DND-41 (cell line): ENCODE results near the gene FLOT1.

Experiments used
- ATAC-seq: fragments of 200-7000 bp; cut with Tn5 transposase; 3 replicates; pipeline ENCODE4 v1.9.1; 2021; ENCODE audit warnings: low read depth; ENCODE audit not compliant: insufficient read depth
- DNase-seq: peaks from one replicate; pipeline ENCODE4 v3.0.0-alpha.2; 2020
- H2AFZ ChIP-seq: 2 replicates; pipeline ENCODE4 v1.6.0; 2012; ENCODE audit warnings: low read depth, low read length
- H3K27ac ChIP-seq: 2 replicates; pipeline ENCODE4 v1.5.1; 2012; ENCODE audit warnings: low read length, inconsistent platforms
- H3K27me3 ChIP-seq: fragments of 200-600 bp; sonication (generic); 2 replicates; pipeline ENCODE4 v1.6.0; 2012; ENCODE audit warnings: low read length, mild to moderate bottlenecking, inconsistent platforms; ENCODE audit not compliant: insufficient read depth, poor library complexity
- H3K36me3 ChIP-seq: 2 replicates; pipeline ENCODE4 v1.5.1; 2012; ENCODE audit warnings: low read length, inconsistent platforms; ENCODE audit not compliant: insufficient read depth
- H3K4me1 ChIP-seq: 2 replicates; pipeline ENCODE4 v1.5.1; 2012; ENCODE audit warnings: mild to moderate bottlenecking, low read length; ENCODE audit not compliant: insufficient read depth
- H3K4me2 ChIP-seq: 2 replicates; pipeline ENCODE4 v1.6.0; 2012; ENCODE audit warnings: mild to moderate bottlenecking, moderate library complexity, low read length, inconsistent platforms; ENCODE audit not compliant: insufficient read depth
- H3K4me3 ChIP-seq, 2 experiments: fragments of 200-600 bp in 1 of 2; shearing (Covaris generic) in 1 of 2; 2 replicates each; pipeline ENCODE4 v1.5.1; 2012 to 2016; ENCODE audit warnings: inconsistent platforms in 2 of 2, low read length in 2 of 2, mild to moderate bottlenecking in 2 of 2, low read depth in 1 of 2, moderate library complexity in 1 of 2
- H3K79me2 ChIP-seq: 2 replicates; pipeline ENCODE4 v1.6.0; 2012; ENCODE audit warnings: low read length, inconsistent platforms; ENCODE audit not compliant: insufficient read depth
- H3K9ac ChIP-seq: 2 replicates; pipeline ENCODE4 v1.6.0; 2012; ENCODE audit warnings: low read depth, mild to moderate bottlenecking, inconsistent platforms, low read length, moderate library complexity
- H3K9me3 ChIP-seq: 2 replicates; pipeline ENCODE4 v1.5.1; 2012; ENCODE audit warnings: low read length, moderate library complexity, mild to moderate bottlenecking, inconsistent platforms; ENCODE audit not compliant: insufficient read depth, severe bottlenecking
- H4K20me1 ChIP-seq: 2 replicates; pipeline ENCODE4 v1.6.0; 2012; ENCODE audit warnings: low read length; ENCODE audit not compliant: insufficient read depth
- CTCF ChIP-seq: IDR thresholded peaks from 2 replicates; pipeline ENCODE4 v1.5.1; 2012; ENCODE audit warnings: borderline replicate concordance, low read length, moderate library complexity, mild to moderate bottlenecking; ENCODE audit not compliant: poor library complexity, severe bottlenecking; ENCODE audit errors: extremely low read depth
- EZH2 ChIP-seq: IDR thresholded peaks from 3 replicates; pipeline ENCODE4 v1.6.1; 2012; ENCODE audit warnings: borderline replicate concordance, low read depth, mild to moderate bottlenecking, moderate library complexity, low read length, inconsistent platforms; ENCODE audit not compliant: severe bottlenecking

The FLOT1 gene

GRCh38 chr6:30683980-30684338, 58.5 kb downstream of the FLOT1 start:
- peaks cover 80% of the 10 kb centered on the region for H3K4me1 ChIP-seq
- H3K9ac ChIP-seq = peak overlapping the region; percentile 88
- peak overlapping the region; percentile 94 for H3K27ac ChIP-seq
- H3K4me3 ChIP-seq = peak overlapping the region; percentile 65 to 68
- H3K79me2 ChIP-seq = peaks cover 95% of the 10 kb centered on the region
- peaks cover 44% of the 10 kb centered on the region for H4K20me1 ChIP-seq
- TF ChIP-seq CTCF (no peak), EZH2 (no peak)
- ATAC-seq (no peak), DNase-seq (peak; percentile 25)
- no peaks in the 10 kb centered on the region for H3K9me3 ChIP-seq
- H3K27me3 ChIP-seq = no peaks in the 10 kb centered on the region
- peaks cover 51% of the 10 kb centered on the region for H3K36me3 ChIP-seq
- peak overlapping the region; percentile 95 for H3K4me2 ChIP-seq
- H2AFZ ChIP-seq = no peak overlapping the region

- DNase-seq = peak; percentile 16
- H2AFZ ChIP-seq = no peak overlapping the region
- H3K27ac ChIP-seq = peak overlapping the region; percentile 94
Measured at GRCh38 chr6:30683183-30683979, 59.1 kb downstream of the FLOT1 start.

GRCh38 chr6:30682143-30683117, 60.1 kb downstream of the FLOT1 start:
- Histone ChIP-seq H3K9ac (peak overlapping the region; percentile 88), H3K4me1 (peaks cover 69% of the 10 kb centered on the region), H3K9me3 (no peaks in the 10 kb centered on the region), H3K36me3 (peaks cover 62% of the 10 kb centered on the region), H3K79me2 (peaks cover 92% of the 10 kb centered on the region), H3K4me3 (peak overlapping the region; percentile 65 to 68), H3K27ac (peak overlapping the region; percentile 94), H3K27me3 (no peaks in the 10 kb centered on the region), H2AFZ (peak overlapping the region; percentile 62; the same call in 1 of the 2 replicates), H3K4me2 (peak overlapping the region; percentile 95), H4K20me1 (peaks cover 44% of the 10 kb centered on the region)
- peak; percentile 70 for ATAC-seq
- no peak for TF ChIP-seq EZH2
- TF ChIP-seq CTCF = no peak
- DNase-seq = peak; percentile 96

More at GRCh38 chr6:30683183-30683979, 59.1 kb downstream of the FLOT1 start:
- H3K4me1 ChIP-seq = peaks cover 77% of the 10 kb centered on the region
- peak overlapping the region; percentile 95 for H3K4me2 ChIP-seq
- peak overlapping the region; percentile 65 to 68 for H3K4me3 ChIP-seq
- no peak for ATAC-seq
- TF ChIP-seq EZH2 = no peak
- TF ChIP-seq CTCF = no peak
- no peaks in the 10 kb centered on the region for H3K9me3 ChIP-seq
- H4K20me1 ChIP-seq = peaks cover 44% of the 10 kb centered on the region
- peaks cover 57% of the 10 kb centered on the region for H3K36me3 ChIP-seq
- H3K27me3 ChIP-seq = no peaks in the 10 kb centered on the region
- peaks cover 95% of the 10 kb centered on the region for H3K79me2 ChIP-seq
- peak overlapping the region; percentile 88 for H3K9ac ChIP-seq
